ENCODE data around the gene GRAMD1A.
"Not testable (repeated sequence)": the region's sequence is repeated elsewhere in the genome, so short reads cannot be mapped to it uniquely, and the experiment has no call there.

The GRAMD1A gene

DNA sequence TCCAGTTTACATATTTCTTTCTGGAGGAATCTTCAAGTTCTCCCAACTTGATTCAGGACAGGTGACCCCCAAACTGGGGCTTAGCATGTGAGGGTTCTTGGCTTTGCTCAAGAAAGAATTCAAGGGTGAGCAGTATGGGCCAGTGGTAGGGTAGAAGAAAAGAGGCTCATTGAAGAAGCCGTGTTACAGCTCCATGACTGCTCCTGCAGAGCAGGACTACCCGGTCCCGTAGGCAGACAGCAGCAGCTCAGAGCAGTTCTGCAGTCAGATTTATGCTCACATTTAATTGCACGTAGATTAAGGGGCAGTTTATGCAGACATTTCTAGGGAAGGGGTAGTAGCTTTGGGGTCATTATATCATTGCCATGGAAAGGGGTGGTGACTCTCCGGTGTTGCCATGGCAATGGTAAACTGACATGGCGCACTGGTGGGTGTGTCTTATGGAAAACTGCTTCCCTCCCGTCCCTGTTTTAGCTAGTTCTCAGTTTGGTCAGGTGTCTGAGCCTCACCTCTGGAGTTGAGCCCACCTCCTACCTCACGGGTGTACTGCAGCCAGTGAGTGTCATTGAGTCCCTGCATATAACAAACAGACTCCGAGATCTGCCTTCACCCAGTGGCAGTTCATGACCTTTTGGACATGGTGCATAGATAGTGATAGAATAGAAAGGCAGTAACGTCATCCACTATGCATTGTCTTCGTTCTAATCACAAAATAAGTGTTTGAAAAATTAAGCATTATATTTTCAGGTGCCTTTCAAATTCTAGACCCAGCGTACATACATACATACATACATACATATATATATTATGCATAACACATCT lies 20.1 kb upstream of the GRAMD1A start:
- DNase-seq = no peak

DNA sequence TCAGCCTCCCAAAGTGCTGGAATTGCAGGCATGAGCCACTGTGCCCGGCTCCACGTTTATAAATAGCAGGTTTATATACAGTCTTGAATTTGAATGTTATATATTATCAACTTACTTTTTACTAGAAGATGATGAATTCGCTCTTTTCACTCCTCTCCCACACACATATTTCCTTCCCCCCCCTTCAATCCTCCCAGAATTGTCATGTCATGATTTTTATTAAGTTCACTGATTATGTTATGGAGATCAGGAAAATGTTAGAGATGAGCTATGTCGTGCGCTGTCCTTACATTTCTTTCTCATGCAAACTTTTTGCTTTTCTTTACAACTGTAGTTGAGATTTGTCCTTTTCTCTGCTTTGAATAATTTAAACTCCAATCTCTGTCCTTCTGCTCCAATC lies 17.8 kb upstream of the GRAMD1A start:
- DNase-seq = no peak

DNA sequence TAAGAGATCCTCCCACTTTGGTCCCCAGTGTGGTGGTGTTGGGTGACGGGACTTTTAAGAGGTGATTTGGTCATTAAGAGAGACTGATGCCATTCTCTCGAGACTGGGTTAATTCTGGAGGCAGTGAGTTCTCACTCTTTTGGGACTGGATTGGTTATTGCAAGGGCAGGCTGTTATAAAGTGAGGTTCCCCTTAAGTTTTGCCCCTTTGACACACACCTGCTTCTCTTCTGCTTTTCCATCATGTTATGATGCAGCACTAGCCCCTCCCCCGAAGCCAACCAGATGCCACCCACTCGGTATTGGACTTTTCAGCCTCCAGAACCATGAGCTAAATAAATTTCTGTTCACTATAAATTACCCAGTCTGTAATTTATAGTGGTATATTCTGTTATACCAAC lies 16.3 kb upstream of the GRAMD1A start:
- DNase-seq = no peak

DNA sequence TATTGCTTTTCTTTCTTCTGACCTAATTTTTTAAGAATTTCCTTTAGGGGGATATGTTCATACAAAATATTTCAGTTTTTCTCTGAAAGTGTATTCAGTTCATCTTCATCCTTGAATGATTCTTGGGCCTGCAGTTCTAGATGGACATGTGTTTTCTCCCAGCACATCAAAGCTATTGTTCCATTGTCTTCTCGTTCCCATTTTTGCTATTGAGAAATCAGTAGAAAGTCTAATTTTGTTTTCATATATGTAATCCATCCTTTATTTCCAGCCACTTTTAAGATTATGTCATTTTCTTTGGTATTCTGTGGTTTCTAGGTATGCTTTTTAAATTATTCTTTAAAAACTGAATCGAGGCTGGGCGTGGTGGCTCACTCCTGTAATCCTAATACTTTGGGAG lies 15.8 kb upstream of the GRAMD1A start:
- no peak for DNase-seq

DNA sequence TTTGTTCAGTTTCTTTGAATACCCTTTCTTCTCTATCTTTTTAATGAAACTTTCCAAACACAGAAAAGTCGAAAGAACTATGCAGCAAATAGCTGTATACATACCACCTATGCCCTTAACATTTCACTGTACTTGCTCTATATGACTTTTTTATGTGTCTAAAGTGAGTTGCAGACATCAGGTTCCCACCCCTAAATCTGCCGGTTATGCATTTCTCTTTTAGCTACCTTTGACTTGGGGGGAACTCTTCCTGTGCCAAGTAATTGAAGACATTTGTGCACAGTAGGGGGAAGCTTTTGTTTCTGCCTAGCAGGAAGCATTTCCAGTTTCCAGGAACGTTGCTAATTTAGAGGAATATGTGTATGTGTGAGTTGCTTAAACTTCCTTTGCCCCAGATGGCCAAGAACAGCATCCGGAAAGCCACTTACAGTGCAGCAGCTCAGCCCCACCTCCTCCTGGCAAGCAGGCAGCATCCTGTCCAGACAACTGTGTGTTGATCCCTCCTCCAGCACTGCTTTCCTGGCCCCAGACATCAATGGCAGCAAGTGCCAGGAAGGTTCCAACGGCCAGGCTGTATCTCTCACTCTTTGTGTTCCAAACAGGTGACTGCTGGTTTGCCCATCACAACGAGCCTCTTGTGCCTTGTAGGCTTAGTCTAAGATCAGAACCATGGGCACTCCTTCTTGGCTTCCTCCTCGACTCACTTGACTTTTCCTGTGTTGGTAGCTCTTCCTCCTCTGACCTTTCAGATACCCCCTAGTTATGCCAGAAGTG lies 14.7 kb upstream of the GRAMD1A start:
- no peak for DNase-seq

DNA sequence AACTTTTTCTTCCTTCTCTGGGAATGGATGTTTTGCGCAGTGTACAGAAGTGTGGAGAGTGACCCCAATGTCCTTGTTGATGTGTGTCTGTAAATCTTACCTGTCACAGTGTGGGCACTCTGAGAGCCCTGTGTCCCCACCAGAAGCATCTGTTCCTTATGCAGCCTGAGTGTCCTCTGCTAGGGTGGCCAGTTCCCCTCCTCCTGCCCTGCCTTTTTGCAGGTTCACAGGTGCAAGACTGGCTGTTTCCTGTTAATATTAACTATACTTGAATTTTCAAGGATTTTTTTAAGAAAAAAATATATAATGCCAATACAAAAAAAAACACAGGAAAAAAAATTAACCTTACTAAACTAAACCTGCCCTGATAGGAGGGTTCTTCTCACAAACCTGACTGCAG lies 12.0 kb upstream of the GRAMD1A start:
- no peak for DNase-seq

DNA sequence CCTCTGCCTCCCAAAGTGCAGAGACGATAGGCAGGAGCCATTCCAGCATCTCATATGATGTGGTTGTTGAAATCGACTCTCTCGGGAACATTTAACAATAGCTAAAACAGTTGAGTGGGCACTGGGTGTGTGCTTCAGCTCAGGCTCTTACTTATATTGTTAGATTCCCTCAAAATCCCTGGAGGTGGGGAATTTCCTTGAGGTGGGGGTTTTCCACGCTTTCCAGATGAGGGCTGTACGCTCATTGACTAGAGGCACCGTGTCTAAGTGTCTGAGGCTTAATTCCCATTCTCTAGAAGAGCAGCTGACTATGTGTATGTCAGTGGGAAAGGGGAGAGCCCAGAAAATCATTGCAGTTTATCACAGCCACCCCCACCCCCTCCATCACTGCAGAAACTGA lies 10.8 kb upstream of the GRAMD1A start:
- no peak for DNase-seq

DNA sequence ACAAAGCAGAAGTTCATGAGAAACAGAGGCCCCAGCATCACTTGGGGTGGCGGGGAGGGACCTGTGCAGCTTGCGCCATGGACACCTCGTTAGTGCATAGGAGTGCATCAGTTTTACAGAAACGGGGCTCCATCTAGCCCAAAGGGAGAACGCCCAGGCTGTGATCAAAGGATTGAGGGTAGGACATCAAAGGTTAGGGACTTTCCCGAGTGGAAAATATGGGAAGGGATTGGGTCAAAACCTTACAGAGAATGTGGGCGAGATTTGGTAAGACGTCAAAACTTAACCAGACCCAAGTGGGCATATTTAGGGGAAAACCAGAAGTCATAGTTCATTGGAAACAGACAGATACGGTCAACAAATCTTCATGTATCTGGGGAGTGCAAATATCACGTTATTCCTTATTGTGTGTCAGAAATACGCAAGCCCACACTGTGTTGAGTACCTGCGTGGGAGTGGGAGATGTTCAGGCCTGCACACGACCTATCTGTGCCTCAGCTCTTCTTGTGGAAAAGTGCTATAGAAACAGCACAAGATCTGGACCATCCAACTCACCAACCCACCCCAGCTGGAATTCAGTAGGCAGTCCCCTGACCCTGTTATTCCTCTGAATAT lies 9.4 kb upstream of the GRAMD1A start:
- DNase-seq = no peak

DNA sequence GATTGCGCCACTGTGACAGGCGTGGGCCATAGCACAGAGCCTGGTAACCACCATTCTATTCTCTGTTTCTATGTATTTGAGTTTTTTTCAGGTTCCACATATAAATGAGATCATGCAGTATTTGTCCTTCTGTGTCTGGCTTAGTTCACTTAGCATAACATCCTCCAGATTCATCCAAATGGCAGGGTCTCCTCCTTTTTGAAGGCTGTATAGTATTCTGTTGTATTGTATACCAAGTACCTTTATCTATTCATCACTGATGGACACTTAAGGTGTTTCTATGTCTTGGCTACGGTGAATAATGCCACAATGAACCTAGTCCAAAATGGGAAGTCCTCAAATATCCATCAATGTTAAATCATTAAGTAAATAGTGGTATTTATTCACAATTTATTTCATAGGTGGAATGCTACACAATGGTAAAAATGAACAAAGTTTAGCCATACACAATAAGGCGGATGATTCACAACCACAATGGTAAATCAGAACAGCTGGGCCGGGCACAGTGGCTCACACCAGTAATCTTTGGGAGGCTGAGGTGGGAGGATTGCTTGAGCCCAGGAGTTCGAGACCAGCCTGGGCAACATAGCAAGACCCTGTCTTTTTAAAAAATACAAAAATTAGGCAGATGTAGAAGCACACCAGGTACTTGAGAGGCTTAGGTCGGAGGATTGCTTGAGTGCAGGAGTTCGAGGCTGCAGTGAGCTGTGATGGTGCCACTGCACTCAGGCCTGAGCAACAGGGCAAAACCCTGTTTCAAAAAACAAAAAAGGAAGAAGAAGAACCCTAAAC lies 8.4 kb upstream of the GRAMD1A start:
- DNase-seq = no peak

DNA sequence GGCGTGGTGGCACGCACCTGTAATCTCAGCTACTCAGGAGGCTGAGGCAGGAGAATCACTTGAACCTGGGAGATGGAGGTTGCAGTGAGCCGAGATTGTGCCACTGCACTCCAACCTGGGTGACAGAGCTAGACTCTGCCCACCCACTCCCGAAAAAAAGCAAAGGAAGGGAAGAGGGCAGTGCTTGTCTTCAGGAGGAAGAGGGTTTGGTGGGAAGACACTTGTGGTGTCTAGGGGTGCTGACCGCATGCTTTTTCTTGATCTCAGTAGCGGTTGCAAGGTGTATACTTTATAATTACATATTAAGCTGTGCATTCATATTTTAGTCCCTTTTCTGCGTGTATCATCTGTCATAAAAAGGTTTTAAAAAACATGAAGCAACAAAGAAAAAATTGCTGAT lies 7.5 kb upstream of the GRAMD1A start:
- DNase-seq = not testable (repeated sequence)

DNA sequence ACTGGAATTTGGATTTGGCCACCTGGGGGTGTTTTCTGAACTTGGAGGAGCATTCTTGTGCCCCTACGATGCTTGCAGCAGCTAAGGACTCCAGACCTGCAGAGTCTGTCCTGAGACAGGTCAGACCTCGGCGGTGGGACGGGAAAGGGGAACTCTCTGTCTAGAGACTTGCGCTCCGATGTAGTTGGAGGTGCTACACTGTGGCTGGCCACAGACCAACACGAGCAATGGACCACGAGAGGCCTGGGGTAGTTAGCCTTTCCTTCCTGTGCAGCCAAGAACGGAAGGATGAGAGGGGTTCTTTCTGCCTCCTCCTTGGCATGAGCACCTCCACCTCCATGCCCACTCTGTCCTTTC lies 5.9 kb upstream of the GRAMD1A start:
- no peak for DNase-seq

DNA sequence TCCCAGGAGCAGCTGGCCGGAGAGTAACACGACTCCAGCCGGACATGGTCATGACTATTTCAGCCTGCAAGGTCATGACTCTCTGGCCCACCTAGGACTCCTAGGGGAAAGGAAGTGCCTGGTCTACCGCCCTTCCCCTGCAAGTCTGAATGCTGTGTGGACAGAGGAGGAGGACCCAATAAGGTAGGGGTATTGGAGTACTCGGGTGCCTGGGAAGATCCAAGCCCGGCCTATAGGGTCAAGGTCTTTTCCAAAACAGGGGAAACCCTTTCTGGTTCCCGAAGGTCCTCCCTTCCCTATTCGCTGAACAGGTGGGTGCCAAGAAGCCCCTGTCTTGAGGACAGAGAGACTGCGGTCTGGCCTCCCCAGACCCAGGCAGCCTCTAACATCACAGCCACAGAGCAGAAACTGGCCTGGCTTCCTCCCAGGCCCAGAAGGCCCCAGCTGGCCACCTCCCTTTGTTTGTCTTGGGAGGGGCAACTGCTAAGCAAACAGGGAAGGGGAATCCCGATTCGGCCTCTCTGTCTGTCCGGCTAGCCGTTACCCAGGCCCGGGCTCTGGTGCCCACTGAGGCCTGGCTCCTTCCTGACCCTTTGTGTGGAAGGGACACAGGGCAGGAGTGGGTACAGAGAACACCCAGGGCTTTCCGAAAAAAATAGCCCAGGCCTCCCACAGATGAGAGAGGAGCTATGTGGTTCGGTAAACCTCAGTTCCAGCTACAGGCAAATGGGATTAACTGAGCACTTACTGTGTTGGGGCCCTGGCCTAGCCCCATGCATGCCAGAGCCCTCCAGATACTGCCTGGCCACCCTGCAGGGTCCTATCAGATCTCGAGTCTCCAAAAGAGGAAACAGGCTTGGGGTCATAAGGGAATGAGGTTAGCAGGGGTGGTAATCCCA lies 5.2 kb upstream of the GRAMD1A start:
- no peak for DNase-seq

DNA sequence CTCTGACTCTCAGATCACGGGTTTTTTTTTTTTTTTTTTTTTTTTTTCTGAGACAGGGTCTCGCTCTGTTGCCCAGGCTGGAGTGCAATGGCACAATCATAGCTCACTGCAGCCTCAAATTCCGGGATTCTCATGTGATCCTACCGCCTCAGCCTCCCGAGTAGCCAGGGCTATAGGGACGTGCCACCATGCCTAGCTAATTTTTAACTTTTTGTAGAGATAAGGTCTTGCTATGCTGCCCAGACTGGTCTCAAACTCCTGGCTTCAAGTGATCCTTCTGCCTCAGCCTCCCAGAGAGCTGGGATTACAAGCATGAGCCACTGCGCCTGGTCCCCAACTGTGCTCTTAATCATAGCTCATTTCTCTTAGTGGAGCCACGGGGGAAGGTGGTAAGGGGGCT lies 4.6 kb upstream of the GRAMD1A start:
- no peak for DNase-seq

DNA sequence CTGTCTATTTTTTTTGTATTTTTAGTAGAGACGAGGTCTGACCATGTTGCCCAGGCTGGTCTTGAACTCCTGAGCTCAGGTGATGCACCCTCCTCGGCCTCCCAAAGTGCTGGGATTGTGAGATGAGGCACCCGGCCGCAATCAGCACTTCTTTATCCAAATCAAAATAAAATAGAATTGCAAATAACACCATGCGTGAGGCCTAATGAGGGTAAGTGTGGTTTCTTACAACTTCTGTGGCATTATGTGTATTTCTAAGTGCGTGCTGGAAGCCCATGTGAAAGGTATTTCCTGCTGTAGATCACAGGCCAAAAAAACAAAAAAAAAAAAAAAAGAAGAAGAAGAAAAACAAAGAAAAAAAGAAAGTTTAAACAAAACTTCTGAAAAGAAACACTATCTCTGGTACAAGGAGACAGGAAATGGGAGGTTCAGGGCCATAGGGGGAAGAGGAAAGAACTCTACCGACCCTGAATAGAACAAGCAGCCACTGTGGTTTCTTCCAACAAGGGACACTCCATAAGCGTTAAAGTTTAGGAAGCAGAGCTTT lies 3.0 kb upstream of the GRAMD1A start:
- no peak for DNase-seq

DNA sequence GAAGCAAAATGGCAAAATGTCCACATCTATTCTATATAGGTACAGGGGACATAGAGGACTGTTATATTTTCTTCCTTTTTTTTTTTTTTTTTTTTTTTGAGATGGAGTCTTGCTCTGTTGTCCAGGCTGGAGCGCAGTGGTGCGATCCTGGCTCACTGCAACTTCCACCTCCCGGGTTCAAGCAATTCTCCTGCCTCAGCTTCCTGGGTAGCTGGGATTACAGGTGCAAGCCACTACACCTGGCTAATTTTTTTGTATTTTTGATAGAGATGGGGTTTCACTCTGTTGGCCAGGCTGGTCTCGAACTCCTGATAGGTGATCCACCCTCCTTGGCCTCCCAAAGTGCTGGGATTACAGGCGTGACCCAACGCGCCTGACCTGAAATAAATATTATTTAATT lies 1.9 kb upstream of the GRAMD1A start:
- not testable (repeated sequence) for DNase-seq

DNA sequence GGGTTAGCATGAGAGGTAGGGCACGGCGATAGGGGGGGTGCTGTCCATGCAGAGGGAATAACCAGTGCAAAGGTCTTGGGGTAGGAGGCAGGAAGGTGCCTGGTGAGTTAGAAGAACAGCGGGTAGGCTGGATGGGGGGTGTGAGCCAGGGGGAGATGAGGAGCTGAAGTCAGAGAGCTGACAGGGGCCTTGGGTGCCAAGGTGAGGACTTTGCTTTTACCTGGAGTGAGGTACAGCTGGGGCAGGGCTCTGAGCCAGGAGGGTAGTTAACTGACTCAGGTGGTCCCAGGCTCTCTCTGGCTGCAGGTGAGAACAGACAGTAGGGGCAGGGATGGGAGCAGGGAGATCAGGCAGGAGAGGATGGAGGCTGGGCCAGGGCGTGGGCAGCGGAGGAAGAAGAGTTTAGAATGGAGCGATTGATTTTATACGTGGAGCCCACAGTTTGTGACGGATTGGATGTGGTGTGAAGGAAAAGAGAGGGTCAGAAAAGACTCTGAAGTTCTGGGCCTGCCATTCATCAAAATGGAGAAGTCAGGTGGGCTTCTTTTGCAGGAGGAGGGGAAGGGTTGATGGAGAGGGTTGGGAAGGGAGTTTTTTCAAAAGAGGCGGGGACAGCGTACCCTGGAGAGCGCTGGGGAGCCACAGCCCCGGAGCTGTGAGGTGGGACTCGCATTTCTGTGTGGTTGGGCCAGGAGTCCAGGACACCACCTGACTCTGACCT lies 1.2 kb upstream of the GRAMD1A start:
- no peak for DNase-seq

DNA sequence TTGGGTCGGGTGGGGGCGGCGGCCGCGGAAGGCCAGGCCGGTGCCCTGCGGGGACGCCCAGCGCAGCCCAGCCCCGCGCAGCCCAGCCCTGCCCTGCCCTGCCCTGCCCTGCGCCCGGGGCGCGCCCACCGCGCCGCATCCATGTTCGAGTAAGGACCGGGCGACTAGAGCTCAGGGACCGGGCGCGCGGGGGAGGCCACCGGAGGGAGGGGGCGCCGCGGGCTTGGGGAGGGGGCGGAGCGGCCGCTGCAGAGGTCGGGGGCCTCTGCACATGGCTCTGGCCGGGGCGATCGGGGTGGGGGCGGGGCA lies 169 bp downstream of the GRAMD1A start:
- no peak for DNase-seq

DNA sequence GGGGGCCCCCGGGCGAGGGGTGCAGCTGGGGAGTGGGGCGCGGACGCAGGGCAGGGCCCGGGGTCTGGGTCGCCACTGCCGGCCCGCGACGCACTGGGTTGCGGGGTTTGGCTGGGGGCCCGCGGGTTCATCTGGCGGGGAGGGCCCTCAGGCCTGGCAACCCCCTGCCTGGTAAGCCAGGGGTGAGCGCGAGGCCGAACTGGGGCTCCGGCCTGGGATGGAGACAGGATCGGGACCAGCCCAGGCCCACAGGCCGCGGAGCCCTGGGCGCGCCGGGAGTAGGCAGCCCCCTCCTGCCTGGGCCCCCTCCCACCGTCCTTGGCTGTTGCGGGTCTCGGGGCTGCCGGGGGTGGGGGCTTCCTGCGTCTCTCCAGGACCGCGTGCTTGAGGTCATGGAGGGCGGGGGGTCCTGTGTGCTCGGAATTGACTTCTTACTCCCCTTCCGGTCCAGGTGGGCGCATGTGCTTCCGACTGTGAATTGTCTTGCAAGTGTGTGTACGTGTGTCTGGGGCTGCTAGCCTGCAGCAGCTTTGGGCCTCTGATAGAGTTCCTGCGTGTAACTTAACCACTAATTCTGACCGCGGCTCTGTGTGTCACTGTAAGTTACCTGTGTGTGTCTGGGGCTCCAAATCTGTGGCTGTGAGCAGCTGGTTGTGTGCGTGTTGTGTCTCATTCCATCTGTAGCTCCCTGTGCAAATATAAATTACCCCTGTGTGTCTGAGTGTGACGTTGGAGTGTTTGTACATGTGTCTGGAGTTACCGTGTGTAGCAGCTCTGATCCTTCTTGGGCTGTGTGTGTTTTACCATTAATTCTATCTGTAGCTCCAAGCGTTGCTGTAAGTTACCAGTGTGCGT lies 751 bp downstream of the GRAMD1A start:
- DNase-seq = no peak

DNA sequence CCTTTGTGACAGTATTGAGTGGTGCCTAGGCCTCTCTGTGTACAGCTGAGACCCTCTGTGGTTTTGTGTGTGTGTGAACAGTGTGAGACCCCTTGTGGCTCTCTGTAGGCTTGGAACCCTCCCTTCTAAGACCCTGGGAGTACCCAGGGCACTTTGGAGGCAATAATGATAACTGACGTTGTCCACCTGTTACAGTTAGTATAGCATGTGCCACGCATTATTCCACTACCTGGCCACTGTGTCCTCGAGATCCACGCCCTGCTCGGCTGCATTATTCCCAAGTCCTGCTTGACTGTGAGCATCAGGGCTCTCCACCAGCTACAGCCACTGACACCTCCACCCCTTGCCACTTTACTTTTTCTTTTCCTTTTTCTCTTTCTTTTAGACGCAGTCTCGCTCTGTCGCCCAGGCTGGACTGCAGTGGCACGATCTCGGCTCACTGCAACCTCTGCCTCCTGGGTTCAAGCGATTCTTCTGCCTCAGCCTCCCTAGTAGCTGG lies 2.0 kb downstream of the GRAMD1A start:
- DNase-seq = no peak

Data from NCI-H1048 (cell line).